Activated T-cell treated with anti-CD3 and anti-CD28 coated beads, Interleukin-2, amount 50 U/mL, for 48 hours (primary cell): ENCODE data around the gene LAMA3.

ENCODE experiments used
- DNase-seq, 2 experiments: peaks; one replicate each; pipeline ENCODE4 v3.0.0-alpha.2; 2020

LAMA3 gene

DNA sequence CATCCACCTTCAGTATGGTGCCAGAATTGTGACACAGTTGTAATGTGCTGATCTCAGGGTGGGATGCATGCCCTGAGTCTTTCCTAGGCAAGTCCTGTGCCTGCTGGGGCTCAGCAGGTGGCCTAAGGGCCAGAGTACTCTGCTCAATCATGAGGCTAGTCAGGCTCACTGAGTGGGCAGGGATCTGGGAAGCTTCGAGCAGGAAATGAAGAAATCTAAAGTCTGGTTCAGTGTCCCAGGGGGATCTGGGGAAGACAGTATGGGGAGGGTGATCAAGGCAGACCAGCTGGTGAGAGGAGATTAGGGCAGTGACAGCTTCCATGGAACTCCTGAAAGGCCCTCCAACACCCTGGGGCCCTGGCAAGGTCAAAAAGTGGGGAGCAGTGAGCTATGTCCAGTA lies 17.7 kb upstream of the LAMA3 start:
- DNase-seq = no peak

DNA sequence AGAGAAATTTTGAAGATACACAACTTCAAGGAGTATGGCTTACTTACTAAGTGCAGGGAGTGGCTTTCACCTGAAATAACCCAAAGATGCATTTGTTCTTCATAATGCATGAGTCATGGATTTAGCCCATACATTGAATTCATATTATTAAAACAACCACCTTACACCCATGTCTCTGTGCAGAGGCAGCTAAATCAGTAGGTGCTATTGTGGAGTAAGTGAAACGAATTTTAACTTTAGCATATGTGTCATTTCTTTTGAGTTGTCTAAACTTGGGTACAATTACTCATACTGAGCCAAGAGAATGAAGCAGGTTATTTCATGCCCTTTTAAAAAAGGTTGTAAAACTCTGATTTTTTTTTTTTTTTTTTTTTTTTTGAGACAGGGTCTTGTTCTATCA lies 15.5 kb upstream of the LAMA3 start:
- no peak for DNase-seq

DNA sequence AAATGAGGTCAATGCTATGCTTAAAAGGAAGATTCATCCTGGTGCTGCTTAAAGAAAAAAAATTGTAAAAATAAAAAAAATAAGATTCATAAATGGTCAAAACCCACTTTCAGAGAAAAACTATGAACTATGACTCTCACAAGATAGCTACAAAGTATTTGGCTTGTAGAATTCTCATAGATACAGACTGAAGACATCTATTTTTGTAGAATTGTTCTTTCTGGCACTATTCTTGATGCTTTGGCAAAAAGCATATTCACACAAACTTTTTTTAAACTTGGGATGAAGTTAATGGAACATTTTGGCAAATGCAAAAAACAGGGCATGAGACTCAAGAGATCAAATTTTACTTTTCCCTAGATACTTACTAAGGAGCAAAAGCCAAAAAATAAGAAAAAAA lies 14.0 kb upstream of the LAMA3 start:
- DNase-seq = no peak

DNA sequence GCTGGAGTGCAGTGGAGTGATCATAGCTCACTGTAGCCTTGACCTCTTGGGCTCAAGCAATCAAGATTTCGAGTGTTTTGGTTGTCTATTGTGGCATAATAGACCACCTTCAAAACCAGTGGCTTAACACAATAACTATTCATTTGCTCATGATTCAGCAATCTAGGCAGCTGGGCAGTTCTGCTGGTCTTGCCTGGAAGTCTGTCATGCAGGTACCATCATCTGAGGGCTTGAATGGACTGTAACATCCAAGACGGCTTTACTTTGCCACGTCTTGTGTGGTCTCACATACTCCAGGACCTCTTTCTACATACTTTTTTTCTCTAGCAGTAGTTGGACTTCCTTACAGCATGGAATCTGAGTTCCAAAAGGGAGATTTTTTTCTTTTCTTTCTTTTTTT lies 13.4 kb upstream of the LAMA3 start:
- DNase-seq = no peak

DNA sequence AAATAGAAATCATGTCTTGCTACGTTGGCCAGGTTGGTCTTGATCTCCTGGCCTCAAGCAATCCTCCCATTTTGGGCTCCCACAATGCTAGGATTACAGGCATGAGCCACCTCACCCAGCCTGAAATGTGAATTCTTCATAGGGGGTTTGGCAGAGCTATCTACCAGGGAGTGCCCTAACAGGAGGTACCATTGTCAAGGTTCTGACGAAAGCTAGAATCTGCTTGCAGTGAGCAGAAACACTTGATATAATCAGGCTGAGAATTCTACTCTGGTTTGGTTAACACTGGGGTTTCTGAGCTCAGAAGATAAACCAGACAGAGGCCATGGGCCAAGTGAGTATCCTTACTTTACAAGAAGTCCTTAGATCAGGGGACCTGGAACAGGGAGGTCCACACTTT lies 7.2 kb upstream of the LAMA3 start:
- DNase-seq = no peak

DNA sequence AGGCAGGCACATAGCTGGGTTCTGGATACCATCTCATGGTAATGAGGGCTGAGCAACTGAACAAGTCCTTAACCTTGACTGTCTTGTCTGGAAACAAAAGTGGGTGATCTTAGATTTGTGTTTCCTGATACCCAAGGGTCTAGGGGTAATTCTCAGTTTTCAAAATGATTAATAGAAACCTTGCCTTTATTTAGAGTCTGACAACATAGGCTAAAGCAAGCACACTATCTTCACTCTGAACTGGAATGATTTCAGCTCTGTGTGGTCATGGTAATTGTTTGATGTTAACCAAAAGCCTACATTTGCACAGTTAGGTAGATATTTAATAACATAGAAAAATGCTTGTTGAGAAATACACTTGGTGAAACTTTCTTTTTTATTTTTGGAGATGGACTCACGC lies 6.8 kb upstream of the LAMA3 start:
- no peak for DNase-seq

DNA sequence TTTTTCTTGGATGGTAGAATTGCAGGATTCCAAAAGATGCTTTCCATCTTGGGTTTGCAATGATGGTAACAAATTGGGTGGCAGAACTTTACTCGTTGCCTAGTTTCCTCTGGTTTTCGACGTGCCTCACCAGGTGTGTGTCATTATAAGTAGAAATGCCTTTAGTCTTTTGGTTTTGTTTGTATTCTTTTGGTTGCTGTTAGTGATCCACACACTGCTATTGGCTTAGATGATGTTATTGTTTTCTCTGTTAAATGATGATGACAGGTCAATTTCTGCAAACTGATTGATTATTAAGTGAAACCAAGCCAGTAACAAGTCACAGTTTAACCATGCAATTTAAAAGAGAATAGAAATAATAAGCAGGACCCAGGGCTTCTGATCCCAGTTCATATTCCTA lies 6.1 kb upstream of the LAMA3 start:
- no peak for DNase-seq

DNA sequence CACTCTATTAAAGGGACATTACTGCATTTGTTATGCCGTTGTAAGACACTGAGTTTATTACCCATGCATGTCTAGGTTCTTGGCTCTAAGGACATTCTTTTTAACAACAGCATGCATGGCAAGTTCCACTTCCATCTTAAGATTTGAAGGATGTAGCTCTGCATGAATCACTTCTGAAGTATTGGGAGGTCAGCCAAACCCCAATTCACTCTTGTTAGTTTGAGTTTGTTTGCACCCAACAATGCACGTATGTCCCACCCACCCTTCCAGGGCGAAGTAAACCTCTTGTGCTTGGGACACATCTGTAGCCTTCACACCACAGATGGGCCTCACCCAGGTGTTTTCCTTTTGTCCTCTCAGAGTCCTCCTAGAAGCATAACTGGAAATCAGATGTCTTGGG lies 5.6 kb upstream of the LAMA3 start:
- no peak for DNase-seq

DNA sequence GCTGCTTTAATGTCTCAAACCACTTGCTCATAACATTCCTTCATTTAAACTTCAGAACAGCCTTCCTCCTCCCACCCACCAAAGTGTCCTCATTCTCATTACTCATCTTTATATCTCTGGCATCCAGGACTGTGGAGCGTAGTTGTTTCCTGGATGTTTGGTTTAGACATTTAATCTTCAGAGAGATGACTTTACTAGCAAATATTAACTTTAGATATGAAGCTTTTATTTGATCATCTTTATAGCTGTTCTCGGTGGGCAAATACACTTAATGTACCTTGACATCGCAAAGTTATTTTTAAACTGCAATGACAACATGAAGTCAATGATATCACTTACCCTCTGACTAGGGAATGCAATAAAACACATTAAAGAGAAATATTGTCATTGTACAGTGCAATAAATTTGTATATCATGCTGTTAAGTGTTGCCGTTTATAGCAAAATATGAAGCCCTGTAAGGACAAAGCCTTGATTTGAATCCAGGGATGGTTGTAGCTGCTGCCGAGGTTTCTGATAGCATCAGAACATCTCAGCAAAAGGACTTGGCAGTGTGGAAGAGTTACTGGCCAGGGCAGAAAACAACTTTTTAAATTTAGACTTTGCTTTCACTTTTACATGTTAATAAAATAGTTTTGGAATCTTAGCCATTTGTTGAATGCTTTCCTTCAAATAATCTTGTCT lies 4.6 kb upstream of the LAMA3 start:
- no peak for DNase-seq

DNA sequence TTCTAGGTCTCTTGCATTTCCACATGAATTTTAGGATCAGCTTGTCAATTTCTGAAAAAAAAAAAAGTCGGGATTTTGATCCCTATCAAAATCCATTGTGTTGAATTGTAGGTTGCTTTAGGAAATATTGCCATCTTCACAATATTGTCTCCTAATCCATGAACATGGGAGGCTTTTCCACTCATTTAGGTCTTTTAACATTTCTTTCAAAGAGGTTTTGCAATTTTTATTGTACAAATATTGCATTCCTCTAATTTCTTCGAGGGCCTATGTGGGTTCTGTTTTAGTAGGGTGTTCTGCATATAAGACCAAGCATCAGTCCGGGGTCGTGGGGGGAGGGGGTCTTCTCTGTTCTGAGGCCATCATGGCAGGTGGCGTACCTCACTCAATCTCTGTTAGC lies 725 bp upstream of the LAMA3 start:
- no peak for DNase-seq

DNA sequence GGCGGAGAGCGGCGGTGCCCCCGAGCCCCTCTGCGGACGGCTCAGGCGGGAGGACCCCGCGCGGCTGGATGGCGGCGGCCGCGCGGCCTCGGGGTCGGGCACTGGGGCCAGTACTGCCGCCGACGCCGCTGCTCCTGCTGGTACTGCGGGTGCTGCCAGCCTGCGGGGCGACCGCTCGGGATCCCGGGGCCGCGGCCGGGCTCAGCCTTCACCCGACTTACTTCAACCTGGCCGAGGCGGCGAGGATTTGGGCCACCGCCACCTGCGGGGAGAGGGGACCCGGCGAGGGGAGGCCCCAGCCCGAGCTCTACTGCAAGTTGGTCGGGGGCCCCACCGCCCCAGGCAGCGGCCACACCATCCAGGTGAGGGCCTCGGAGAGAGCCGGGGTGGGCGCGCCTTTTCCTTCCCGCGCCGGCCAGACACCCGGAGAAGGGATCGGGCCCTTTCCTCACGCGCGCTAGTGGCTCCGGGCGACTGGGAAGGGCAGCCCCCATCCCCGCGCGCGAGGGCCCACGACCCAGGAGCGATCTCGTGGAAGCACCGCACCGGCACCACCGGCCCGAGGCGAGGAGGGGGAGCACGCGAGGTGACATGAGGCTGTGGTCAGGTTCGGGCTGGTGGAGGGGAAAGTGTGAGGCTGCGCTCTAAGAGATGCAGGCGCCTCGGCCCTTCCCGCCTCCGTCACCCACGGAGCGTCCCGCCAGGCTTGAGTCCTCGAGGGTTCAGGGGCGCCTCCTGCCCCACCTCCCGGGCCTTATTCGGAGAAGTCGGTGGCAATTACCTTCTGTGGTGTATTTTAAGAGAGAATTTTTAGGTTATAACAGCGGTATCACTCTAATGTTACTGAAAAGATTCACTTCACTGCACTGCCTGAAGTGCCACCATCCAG lies 607 bp downstream of the LAMA3 start:
- peak; percentile 25 to 39 for DNase-seq

DNA sequence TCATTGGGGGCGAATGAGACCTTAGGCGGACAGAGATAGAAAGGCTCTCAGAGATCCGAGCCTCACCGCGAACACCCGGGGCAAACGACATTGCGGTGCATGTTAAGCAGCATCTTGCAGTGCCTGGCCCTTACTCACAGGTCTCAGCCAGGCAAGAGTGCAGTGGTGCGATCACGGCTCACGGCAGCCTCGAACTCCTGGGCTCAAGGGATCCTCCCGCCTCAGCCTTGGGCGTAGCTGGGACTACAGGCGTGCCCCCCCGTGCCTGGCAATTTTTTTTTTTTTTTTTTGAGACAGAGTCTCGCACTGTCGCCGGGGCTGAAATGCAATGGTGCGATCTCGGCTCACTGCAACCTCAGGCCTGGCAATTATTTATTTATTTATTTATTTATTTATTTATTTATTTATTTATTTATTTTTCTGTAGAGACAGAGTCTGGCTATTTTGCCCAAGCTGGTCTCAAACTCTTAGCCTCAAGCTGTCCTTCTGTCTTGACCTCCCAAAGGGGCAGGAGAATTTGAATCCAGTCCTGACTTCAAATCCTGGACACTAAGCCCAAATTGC lies 1.3 kb downstream of the LAMA3 start:
- no peak for DNase-seq

DNA sequence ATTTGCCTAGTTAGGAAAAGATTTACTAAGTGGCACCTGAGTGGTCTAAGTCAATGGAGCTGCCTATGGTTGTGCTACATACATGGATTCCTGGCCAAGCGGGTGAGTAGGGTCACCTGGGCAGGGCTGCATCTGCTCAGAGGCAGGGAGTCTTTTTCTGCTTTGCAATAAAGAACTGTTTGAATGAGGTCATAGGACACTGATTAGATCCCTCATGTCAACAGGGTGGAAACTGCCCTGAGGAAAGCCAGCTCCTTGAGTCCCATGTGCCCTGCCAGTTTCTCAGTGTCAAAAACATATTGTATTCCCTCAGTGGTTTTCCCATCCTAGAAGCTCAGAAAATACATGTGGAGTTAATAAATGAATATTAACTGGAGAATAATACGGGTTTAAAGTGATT lies 4.6 kb downstream of the LAMA3 start:
- DNase-seq = no peak

DNA sequence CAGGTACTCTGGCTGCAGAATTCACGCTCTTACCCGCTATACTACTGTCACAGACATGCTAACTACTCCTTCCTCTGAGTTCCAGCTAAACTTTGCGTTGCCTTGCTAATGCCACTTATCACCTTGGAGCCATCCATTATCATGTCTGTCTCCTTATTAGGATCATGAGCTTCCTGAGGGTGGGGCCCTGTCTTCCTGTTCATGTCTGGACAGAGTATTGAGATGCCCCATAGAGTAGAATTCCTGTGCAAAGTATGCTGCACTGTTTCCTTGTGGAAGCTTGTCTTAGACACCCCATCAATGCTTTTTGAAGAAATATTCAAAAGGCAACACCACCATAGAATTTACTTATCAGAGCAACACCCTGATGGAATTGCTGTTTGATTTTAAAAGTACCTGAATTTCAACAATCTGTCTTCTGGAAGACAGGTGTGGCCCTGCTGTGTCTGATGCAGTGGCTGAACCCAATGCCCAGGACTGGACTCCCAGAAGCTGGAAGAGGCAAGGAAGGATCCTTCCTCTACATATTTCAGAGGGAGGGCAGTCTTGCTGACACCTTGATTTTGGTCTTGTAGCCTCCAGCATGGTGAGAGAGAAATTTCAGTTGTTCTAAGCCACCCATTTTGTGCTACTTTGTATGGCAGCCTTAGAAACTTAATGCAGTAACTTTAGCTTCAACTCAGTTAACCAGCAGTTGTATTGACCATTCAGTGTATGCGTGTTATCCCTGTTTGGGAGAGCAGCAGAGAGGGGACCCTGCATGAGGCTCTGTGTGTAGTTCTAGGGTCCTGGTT lies 5.6 kb downstream of the LAMA3 start:
- no peak for DNase-seq

DNA sequence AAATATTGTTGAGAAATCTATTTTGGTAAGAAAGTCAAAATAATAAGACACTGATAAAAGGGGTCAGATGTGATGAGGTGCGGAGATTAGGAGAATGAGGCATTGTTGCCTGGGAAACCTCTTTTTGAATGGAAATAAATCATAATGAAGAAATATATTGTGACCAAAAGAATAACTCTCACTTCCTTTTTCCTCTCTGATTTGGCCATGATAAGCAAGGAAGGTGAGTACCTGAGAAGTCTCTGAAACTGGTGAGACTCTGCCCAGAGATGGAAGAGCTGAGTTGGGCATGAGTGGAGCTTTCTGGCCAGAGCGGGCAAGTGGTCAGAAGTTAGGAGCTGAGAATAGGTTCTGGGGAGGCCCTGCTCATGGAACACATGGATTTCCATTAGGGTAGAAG lies 11.8 kb downstream of the LAMA3 start:
- DNase-seq = no peak

DNA sequence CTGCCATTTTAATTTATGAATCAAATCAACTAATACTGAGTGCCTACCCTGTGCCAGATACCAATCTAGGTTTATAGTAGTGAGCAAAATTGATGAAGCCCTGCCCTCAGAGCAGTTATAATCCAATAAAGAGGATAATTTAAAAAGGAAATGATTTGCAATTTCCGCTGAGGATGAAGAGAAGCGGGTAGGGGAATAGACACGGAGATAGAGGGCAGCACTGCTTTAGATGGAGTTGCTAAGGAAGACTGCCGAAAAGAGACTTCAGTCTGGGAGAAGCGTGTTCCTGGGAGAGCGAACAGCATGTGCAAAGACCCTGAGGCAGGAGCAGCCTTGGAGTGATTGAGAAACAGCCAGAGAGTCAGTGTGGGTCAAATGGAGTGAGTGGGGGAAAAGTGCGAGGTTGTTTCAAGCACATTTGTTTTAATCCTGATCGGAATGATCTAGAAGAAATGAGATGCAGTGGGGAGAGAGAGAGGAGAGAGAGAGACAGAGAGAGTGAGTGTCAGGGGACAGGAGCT lies 12.4 kb downstream of the LAMA3 start:
- no peak for DNase-seq

DNA sequence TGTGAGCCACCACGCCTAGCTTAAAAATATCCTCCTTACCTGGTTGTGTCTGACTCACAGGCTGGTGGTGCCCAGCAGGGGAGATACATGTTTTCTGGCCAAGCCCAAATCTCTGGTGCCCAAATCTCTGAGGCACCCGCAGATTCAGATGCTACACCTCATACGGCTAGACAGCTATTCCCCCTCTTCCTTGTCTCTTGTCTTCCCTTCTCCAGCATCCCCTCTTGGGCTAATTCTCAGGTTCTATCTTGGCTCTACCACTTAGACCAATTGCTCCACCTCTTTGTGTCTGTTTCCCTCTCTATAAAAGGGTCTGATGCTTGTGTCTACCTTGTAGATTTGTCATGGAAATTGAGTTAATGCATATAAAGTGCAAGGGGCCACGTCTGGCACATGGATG lies 13.4 kb downstream of the LAMA3 start:
- no peak for DNase-seq

DNA sequence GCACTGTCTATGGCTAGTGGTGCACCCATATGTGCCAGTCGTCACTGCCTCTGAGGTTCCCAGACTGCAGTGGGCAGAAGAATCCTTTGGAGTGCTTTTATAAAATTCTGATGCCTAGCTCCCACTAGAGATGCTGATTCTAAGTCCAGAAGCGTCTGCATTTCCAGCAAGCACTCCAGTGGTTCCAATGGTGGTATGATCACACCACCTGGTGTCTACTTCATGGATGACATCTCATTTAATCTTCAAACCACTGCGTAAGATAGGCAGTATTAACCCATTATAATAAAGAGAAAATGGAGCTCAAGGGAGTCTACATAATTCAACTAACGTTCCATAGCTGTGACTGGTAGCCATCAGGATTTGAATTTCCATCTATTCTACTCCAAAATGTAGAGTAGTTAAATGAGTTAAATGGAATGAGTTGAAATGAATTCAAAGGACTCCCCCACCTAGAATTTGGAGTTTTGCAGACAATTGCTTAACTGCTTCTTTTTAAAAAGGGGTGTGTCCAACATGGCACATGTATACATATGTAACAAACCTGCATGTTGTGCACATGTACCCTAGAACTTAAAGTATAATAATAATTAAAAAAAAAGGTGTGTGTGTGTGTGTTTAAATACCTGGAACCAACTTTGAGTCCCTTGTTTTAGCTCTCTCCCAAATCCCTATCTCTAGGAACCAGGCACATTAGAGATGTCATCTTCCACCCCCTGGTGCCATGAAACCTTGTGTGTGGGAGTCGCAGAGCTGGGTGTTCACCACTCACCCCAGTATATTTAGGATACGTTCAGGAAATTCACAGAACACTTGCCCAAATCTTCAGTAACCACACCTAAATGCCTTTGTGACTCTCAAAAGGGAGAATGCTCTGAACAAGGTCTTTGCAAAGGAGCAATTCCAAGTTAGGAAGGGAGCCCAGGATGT lies 14.1 kb downstream of the LAMA3 start:
- no peak for DNase-seq

DNA sequence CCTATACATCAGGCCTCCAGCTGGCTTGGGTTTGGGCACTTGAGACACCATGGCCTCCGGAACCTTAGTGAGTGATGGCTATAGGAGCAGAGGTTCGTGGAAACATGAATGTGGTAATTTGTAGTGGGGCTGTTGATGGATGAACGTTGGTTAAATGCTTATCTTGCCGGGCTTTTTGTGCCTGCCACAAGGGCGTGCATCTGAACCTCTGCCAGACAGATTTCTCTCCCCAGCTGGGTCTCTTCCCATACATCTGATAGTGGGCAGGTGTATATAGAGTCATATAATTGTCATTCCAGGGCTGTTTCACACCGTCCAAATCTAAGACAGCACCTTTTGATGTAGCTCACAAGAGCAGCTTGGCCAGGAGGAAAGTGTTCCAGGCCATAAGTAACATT lies 14.7 kb downstream of the LAMA3 start:
- no peak for DNase-seq

DNA sequence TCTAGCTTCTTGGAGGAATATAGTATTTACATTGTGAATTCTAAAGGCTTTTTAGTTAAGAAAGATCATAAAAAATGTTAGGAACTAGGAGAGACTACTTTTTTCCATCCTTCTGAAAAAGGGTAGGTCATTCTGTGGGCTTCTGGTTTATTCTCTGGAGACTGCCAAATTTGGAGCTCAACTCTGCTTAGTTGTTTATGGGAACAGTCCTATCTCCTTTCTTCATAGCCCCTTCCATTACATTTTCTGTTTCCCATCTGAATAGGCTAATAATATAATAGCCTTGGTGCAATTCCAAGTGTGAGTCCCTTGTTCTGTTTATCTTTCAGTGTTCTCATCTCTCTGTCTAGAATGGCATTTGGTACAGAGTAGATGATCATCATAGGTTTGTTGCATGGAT lies 15.6 kb downstream of the LAMA3 start:
- no peak for DNase-seq

DNA sequence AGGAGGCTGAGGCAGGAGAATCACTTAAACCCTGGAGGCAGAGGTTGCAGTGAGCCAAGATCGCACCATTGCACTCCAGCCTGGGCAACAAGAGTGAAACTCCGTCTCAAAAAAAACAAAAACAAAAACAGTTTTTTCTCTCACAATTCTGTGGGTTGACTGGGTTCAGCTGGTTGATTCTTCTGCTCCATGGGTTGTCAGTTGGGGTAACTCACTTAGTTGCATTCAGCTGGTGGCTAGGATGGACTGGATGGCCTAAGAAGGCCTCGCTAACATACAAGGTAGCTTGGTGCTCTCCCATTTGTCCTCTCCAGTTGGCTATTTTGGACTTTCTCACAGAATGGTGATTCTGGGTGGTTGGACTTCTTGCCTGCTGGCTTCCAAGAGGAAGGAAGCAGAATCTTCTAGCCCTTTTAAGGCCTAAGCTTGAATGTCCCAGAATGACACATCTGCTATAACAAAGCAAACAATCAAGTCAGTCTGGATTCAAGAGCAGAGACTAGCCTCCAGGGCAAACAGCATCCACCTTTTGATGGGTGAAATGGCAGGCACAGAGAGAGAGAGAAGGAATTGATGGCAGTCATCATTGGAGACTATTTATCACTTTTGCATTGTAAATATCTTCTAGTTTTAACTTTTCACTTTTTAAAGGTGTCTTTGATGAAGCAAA lies 17.9 kb downstream of the LAMA3 start:
- no peak for DNase-seq
